Panc1 (cell line): Measurements from ENCODE around the gene ITGB6. TPM values are rescaled to one million over a fixed set of nuclear protein-coding genes. Genes with fewer than 3 reads are reported as not detected.

Experiments
- ATAC-seq: fragments of 200-7000 bp; cut with Tn5 transposase; 2 replicates; pipeline ENCODE4 v1.9.1; 2020; ENCODE audit warnings: mild to moderate bottlenecking, moderate library complexity
- BruUV-seq: library from RNA; stranded (reverse); fragments of 400-500 nt; replicated peaks from 2 replicates; lab custom pipeline; 2021; lab: Mats Ljungman, UMichigan
- CTCF ChIA-PET: fragments of 300-600 bp; sonication (Branson Sonifier 250); formaldehyde crosslinking; loops from one replicate; lab custom pipeline; 2022; ENCODE audit warnings: antibody characterized with exemption; lab: Charles Lee
- POLR2A ChIA-PET: fragments of 300-600 bp; sonication (Branson Sonifier 250); formaldehyde crosslinking; loops from one replicate; lab custom pipeline; 2022; ENCODE audit warnings: antibody characterized with exemption; lab: Charles Lee
- DNase-seq: peaks from one replicate; pipeline ENCODE4 v3.0.0-alpha.2; 2010; ENCODE audit warnings: low read depth, low spot score
- H3K27ac ChIP-seq: 2 replicates; pipeline ENCODE4 v1.5.1; 2011; ENCODE audit warnings: mild to moderate bottlenecking, low read length, inconsistent platforms
- H3K27me3 ChIP-seq: fragments of 200-500 bp; sonication (Bioruptor generic); 2 replicates; pipeline ENCODE4 v1.6.0; 2014; ENCODE audit warnings: low read length, inconsistent platforms; ENCODE audit not compliant: control insufficient read depth, insufficient read depth
- H3K36me3 ChIP-seq: fragments of 200-500 bp; sonication (Bioruptor generic); 2 replicates; pipeline ENCODE4 v1.5.1; 2014; ENCODE audit warnings: inconsistent platforms, mild to moderate bottlenecking, low read length, moderate library complexity; ENCODE audit not compliant: control insufficient read depth, insufficient read depth
- H3K4me1 ChIP-seq: 2 replicates; pipeline ENCODE4 v1.5.1; 2011; ENCODE audit warnings: inconsistent platforms, mild to moderate bottlenecking, low read length, moderate library complexity; ENCODE audit not compliant: control insufficient read depth, insufficient read depth
- H3K4me3 ChIP-seq, 2 experiments: 2 replicates each; pipeline ENCODE4 v1.5.1; 2011 to 2012; ENCODE audit warnings: low read depth in 2 of 2, low read length in 2 of 2, mild to moderate bottlenecking in 2 of 2, inconsistent platforms in 1 of 2, moderate library complexity in 1 of 2
- H3K9me3 ChIP-seq: fragments of 200-500 bp; sonication (Bioruptor generic); 2 replicates; pipeline ENCODE4 v1.5.1; 2014; ENCODE audit warnings: low read depth, mild to moderate bottlenecking, inconsistent platforms, low read length, moderate library complexity; ENCODE audit not compliant: control insufficient read depth, insufficient read depth
- CTCF ChIP-seq: fragments of 450-650 bp; IDR thresholded peaks from 2 replicates; pipeline ENCODE4 v1.5.1; 2017; ENCODE audit warnings: mild to moderate bottlenecking
- POLR2AphosphoS5 ChIP-seq: IDR thresholded peaks from 2 replicates; pipeline ENCODE4 v1.6.1; 2012; ENCODE audit warnings: mild to moderate bottlenecking, low read depth, low read length, moderate library complexity
- SIN3A ChIP-seq: IDR thresholded peaks from 2 replicates; pipeline ENCODE4 v1.6.1; 2012; ENCODE audit warnings: low read depth, mild to moderate bottlenecking, low read length, moderate library complexity, borderline replicate concordance; ENCODE audit not compliant: insufficient read depth
- TCF7L2 ChIP-seq: IDR thresholded peaks from 2 replicates; pipeline ENCODE4 v1.6.1; 2011; ENCODE audit warnings: mild to moderate bottlenecking, low read depth, low read length, inconsistent platforms
- in situ Hi-C: cut with HindIII; loops from 2 replicates; pipeline ENCODE4 v1.10.0; 2016; ENCODE audit warnings: low sequenced_read_pairs, low pct_unique_long_range_greater_than_20kb
- intact Hi-C: fragments of 100-400 bp; cut with micrococcal nuclease; formaldehyde crosslinking; loops from one replicate; pipeline ENCODE4 v1.10.0; 2022; ENCODE audit not compliant: unreplicated experiment
- total RNA-seq: library from RNA; stranded (reverse); gene quantifications from one replicate; pipeline ENCODE4 v1.2.1, GENCODE V29; 2021; ENCODE audit not compliant: unreplicated experiment
- TF ChIP-seq, protein P1 (sequence below), 2 experiments: IDR thresholded peaks; 2 replicates each; pipeline ENCODE4 v1.6.1; 2011 to 2012; ENCODE audit warnings: low read depth in 2 of 2, control low read depth in 1 of 2, low read length in 1 of 2, mild to moderate bottlenecking in 1 of 2, moderate library complexity in 1 of 2; ENCODE audit not compliant: insufficient read depth in 1 of 2

Gene ITGB6
- total RNA-seq, 1 experiment from 2014 or later, result 0.08 TPM

DNA sequence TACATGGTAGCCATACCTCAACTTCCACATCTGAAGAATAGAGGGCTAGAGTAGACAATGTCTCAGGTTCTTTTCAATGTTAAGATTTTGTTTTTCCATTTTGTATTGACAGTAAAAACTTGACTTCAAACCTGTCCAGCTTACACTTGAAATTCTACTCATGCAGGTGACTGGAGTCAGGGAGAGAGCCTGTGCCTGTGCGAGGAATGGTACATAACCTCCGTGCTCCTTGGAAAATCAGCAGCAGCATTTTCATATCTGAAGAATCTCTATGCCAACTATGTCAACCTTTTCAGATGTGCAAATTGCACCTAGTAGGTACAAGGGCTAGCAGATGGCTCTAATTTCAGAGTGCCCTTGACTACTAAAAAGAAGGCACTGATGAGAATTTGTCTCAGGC lies 139.8 kb downstream of the ITGB6 start:
- ATAC-seq, result no peak
- H3K27ac ChIP-seq, result no peak overlapping the region
- no peaks in the 10 kb centered on the region for H3K36me3 ChIP-seq
- ChIA-PET CTCF (no interaction called here), POLR2A (no interaction called here)
- H3K9me3 ChIP-seq, result no peaks in the 10 kb centered on the region
- TF ChIP-seq, protein P1, sequence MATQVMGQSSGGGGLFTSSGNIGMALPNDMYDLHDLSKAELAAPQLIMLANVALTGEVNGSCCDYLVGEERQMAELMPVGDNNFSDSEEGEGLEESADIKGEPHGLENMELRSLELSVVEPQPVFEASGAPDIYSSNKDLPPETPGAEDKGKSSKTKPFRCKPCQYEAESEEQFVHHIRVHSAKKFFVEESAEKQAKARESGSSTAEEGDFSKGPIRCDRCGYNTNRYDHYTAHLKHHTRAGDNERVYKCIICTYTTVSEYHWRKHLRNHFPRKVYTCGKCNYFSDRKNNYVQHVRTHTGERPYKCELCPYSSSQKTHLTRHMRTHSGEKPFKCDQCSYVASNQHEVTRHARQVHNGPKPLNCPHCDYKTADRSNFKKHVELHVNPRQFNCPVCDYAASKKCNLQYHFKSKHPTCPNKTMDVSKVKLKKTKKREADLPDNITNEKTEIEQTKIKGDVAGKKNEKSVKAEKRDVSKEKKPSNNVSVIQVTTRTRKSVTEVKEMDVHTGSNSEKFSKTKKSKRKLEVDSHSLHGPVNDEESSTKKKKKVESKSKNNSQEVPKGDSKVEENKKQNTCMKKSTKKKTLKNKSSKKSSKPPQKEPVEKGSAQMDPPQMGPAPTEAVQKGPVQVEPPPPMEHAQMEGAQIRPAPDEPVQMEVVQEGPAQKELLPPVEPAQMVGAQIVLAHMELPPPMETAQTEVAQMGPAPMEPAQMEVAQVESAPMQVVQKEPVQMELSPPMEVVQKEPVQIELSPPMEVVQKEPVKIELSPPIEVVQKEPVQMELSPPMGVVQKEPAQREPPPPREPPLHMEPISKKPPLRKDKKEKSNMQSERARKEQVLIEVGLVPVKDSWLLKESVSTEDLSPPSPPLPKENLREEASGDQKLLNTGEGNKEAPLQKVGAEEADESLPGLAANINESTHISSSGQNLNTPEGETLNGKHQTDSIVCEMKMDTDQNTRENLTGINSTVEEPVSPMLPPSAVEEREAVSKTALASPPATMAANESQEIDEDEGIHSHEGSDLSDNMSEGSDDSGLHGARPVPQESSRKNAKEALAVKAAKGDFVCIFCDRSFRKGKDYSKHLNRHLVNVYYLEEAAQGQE (IDR thresholded peaks at IDR 0.05; ENCODE audit: insufficient read depth in 1 of 2, low read depth in 2 of 2, low read length in 1 of 2), result no peak
- TF ChIP-seq TCF7L2 (no peak), SIN3A (no peak), POLR2AphosphoS5 (no peak), CTCF (no peak)
- no TSS peak for BruUV-seq
- intact Hi-C loops (no loop called here), in situ Hi-C loops (no loop called here)
- H3K27me3 ChIP-seq, result peaks cover 2% of the 10 kb centered on the region; the same call in 1 of the 2 replicates
- H3K4me1 ChIP-seq, result peaks cover 8% of the 10 kb centered on the region; the same call in 1 of the 2 replicates
- DNase-seq, result no peak
- H3K4me3 ChIP-seq, result no peak overlapping the region

GRCh38 chr2:160057356-160057755 lies 142.7 kb downstream of the ITGB6 start:
- DNase-seq (no peak), ATAC-seq (no peak)
- no peaks in the 10 kb centered on the region for H3K4me1 ChIP-seq
- in situ Hi-C loops, result no loop called here
- H3K4me3 ChIP-seq, result no peak overlapping the region
- H3K27ac ChIP-seq, result no peak overlapping the region
- CTCF ChIA-PET, result no interaction called here
- no TSS peak for BruUV-seq
- H3K36me3 ChIP-seq, result no peaks in the 10 kb centered on the region
- intact Hi-C loops, result no loop called here
- peaks cover 2% of the 10 kb centered on the region; the same call in 1 of the 2 replicates for H3K27me3 ChIP-seq
- POLR2A ChIA-PET, result no interaction called here
- TF ChIP-seq, protein P1 (IDR thresholded peaks at IDR 0.05; ENCODE audit: insufficient read depth in 1 of 2, low read depth in 2 of 2, low read length in 1 of 2), result no peak
- TF ChIP-seq POLR2AphosphoS5 (no peak), TCF7L2 (no peak), CTCF (no peak), SIN3A (no peak)
- H3K9me3 ChIP-seq, result no peaks in the 10 kb centered on the region
